Prostate gland (tissue), 2 donors: ENCODE measurements around the gene ZNF775. TPM values are rescaled to one million over a fixed set of nuclear protein-coding genes. Genes with fewer than 3 reads are reported as not detected.

ENCODE experiments used
- DNase-seq: peaks from one replicate; pipeline ENCODE4 v3.0.0-alpha.2; 2019; ENCODE audit warnings: low spot score
- H3K27ac ChIP-seq, 2 donors: fragments of 200-600 bp; sonication (generic); 2 replicates each; pipeline ENCODE4 v1.5.1; 2017 to 2019
- H3K27me3 ChIP-seq: fragments of 200-600 bp; sonication (generic); replicated peaks from 2 replicates; pipeline ENCODE4 v1.5.1; 2019; ENCODE audit not compliant: insufficient read depth
- H3K36me3 ChIP-seq, 2 donors: fragments of 200-600 bp; sonication (generic); 1 replicate in 1 of 2; 2 replicates in 1 of 2; pipeline versions ENCODE4 v1.5.1 to v1.8.1; 2017 to 2019
- H3K4me1 ChIP-seq: fragments of 200-600 bp; sonication (generic); replicated peaks from 2 replicates; pipeline ENCODE4 v1.5.1; 2019
- H3K4me3 ChIP-seq, 2 donors: fragments of 200-600 bp; sonication (generic); 2 replicates each; pipeline ENCODE4 v1.5.1; 2017 to 2019
- H3K9me3 ChIP-seq: fragments of 200-600 bp; sonication (generic); 2 replicates; pipeline ENCODE4 v1.5.1; 2017
- CTCF ChIP-seq, 4 experiments: fragments of 200-600 bp in 2 of 4; fragments of 450-650 bp in 2 of 4; sonication (generic) in 2 of 4; IDR thresholded peaks; 1 replicate in 3 of 4; 2 replicates in 1 of 4; pipeline ENCODE4 v1.5.1; 2016 to 2019; ENCODE audit warnings: antibody characterized with exemption in 4 of 4, mild to moderate bottlenecking in 2 of 4, moderate library complexity in 2 of 4
- POLR2A ChIP-seq: fragments of 450-650 bp; IDR thresholded peaks from one replicate; pipeline ENCODE4 v1.6.1; 2016; ENCODE audit warnings: antibody characterized with exemption, mild to moderate bottlenecking
- POLR2AphosphoS5 ChIP-seq: sonication (generic); formaldehyde crosslinking; IDR thresholded peaks from one replicate; pipeline ENCODE4 v1.6.1; 2017; ENCODE audit warnings: antibody characterized with exemption
- WGBS: methylation state at CpG from one replicate; pipeline ENCODE4 v1.1.5; 2018; 5-methylcytosine and 5-hydroxymethylcytosine counted together
- intact Hi-C: fragments of 100-400 bp; cut with DNase I; formaldehyde crosslinking; loops from one replicate; pipeline ENCODE4 v1.14.2; 2022
- total RNA-seq, 2 donors: library from RNA; depleted of rRNA; stranded (reverse); fragments of >200 nt; gene quantifications; one replicate each; pipeline ENCODE4 v1.1.0, GENCODE V29; 2016

Gene ZNF775
- total RNA-seq, 2 donors from 2014 or later: 14.4 to 14.8 TPM

DNA sequence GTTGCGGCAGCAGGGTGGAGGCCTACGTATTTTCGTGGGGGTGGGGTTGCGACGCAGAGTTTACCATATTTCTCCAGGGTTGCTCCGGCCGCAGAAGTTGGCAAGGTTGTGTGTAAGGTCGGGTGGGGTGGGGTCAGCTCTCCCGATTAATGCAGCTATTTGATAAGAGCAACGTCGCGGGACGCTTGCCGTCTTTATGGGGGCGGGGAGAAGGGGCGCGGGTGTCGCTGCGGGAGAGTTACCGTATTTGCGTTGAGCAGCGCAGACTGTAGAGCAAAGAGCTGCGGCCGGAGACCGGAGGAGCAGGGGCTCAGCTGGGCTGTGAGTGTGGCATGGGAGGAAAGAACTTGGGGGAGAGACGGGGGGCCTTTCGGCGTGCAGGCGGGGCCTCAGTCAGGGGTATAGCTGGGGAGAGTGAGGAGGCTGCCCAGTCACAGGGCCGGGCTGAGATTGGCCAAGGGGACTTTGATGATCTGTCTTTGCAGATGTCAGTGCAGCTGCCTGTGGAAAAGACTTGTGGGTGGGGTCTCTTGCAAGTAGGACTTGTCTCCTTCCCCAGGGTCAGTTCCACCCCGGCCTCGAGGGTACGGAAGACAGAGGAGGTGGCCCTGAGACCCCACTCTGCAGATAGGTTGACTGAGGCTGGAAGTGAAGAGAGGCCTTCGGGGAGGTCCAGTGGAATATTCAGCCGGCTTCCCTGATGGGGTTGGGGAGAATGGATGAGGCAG is 26.6 kb downstream of the ZNF775 start:
- intact Hi-C loops: no loop called here
- 7% methylated on average over 35 of the region's 35 CpGs for WGBS
- peaks cover 12% of the 10 kb centered on the region for H3K4me1 ChIP-seq

GRCh38 chr7:150406312-150406566 is 27.1 kb downstream of the ZNF775 start:
- TF ChIP-seq CTCF (IDR thresholded peaks at IDR 0.05) (no peak), POLR2AphosphoS5 (no peak), POLR2A (no peak)
- Histone ChIP-seq H3K36me3 (no peaks in the 10 kb centered on the region), H3K4me1 (peaks cover 12% of the 10 kb centered on the region), H3K27me3 (no peaks in the 10 kb centered on the region), H3K4me3 (peak overlapping the region in 1 of 2 donors; percentile 57), H3K9me3 (no peaks in the 10 kb centered on the region), H3K27ac (peak overlapping the region; percentile 91 to 92)
- WGBS: 21% methylated on average over 2 of the region's 2 CpGs
- no peak for DNase-seq
- intact Hi-C loops: no loop called here

More for the DNA sequence above, 26.6 kb downstream of the ZNF775 start:
- H3K27ac ChIP-seq: peak overlapping the region; percentile 91 to 92
- no peak for DNase-seq
- no peaks in the 10 kb centered on the region for H3K36me3 ChIP-seq
- H3K27me3 ChIP-seq: no peaks in the 10 kb centered on the region
- H3K9me3 ChIP-seq: no peaks in the 10 kb centered on the region
- no peak for TF ChIP-seq POLR2A
- no peak for TF ChIP-seq CTCF (IDR thresholded peaks at IDR 0.05)
- no peak for TF ChIP-seq POLR2AphosphoS5
- H3K4me3 ChIP-seq: peak overlapping the region; percentile 52 to 57

- no peaks in the 10 kb centered on the region for H3K36me3 ChIP-seq
- H3K9me3 ChIP-seq: no peaks in the 10 kb centered on the region
- 45% methylated on average over 10 of the region's 10 CpGs for WGBS
- H3K4me3 ChIP-seq: peak overlapping the region in 1 of 2 donors; percentile 57
- intact Hi-C loops: no loop called here
- H3K27ac ChIP-seq: peak overlapping the region; percentile 91 to 92
- TF ChIP-seq POLR2A (no peak), POLR2AphosphoS5 (peak; percentile 54)
- peak; percentile 29 for DNase-seq
- no peaks in the 10 kb centered on the region for H3K27me3 ChIP-seq
- H3K4me1 ChIP-seq: peaks cover 12% of the 10 kb centered on the region
Observed at GRCh38 chr7:150406567-150407421, 27.7 kb downstream of the ZNF775 start.

DNA sequence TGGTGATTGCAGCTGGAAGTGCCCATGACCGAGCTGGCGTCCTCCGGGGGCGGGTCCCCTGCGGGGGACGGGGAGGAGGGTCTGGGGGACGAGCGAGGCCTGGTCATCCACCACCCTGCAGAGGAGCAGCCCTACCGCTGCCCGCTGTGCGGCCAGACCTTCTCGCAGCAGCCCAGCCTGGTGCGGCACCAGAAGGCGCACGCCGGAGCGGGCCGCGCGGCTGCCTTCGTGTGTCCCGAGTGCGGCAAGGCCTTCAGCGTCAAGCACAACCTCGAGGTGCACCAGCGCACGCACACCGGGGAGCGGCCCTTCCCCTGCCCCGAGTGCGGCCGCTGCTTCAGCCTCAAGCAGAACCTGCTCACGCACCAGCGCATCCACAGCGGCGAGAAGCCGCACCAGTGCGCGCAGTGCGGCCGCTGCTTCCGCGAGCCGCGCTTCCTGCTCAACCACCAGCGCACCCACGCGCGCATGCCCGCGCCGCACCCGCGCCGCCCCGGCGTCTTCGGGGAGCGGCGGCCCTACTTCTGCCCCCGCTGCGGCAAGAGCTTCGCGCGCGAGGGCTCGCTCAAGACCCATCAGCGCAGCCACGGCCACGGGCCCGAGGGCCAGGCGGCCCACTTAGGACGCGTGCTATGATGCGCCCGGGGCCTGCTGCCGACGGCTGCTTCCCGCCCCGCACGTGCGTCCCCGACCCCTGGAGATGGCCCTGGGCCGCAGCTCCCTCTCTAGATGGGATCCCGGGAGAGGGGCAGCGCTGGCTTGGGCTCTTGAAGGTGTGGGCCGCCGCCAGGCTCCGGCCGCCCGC is 28.7 kb downstream of the ZNF775 start:
- H3K4me1 ChIP-seq: peaks cover 12% of the 10 kb centered on the region
- no peak overlapping the region for H3K4me3 ChIP-seq
- H3K27ac ChIP-seq: peak overlapping the region in 1 of 2 donors; percentile 91
- H3K36me3 ChIP-seq: no peaks in the 10 kb centered on the region
- H3K27me3 ChIP-seq: no peaks in the 10 kb centered on the region
- no peak for DNase-seq
- 98% methylated on average over 69 of the region's 91 CpGs for WGBS
- intact Hi-C loops: no loop called here
- TF ChIP-seq POLR2AphosphoS5 (no peak), CTCF (IDR thresholded peaks at IDR 0.05) (no peak), POLR2A (no peak)
- no peaks in the 10 kb centered on the region for H3K9me3 ChIP-seq
